B cell (primary cell): Measurements from ENCODE around the gene RPAP2. TPM values are rescaled to one million over a fixed set of nuclear protein-coding genes. Genes with fewer than 3 reads are reported as not detected.

Experiments
- ATAC-seq: fragments of 200-7000 bp; cut with Tn5 transposase; one replicate; pipeline ENCODE4 v1.10.0; 2021; ENCODE audit warnings: low read depth, mild to moderate bottlenecking, moderate number of reproducible peaks, moderate library complexity
- CTCF ChIA-PET: fragments of 350-600 bp; sonication (Branson Sonifier 250); formaldehyde crosslinking; loops from one replicate; lab custom pipeline; 2021; ENCODE audit warnings: antibody characterized with exemption, inconsistent platforms; lab: Charles Lee
- POLR2A ChIA-PET: fragments of 350-600 bp; sonication (Branson Sonifier 250); formaldehyde crosslinking; loops from one replicate; lab custom pipeline; 2021; ENCODE audit warnings: antibody characterized with exemption; lab: Charles Lee
- DNase-seq: peaks from one replicate; pipeline ENCODE4 v3.0.0; 2013
- H2AFZ ChIP-seq: 2 replicates; pipeline ENCODE4 v1.6.1; 2012; ENCODE audit warnings: mild to moderate bottlenecking, low read depth, low read length; ENCODE audit not compliant: insufficient read depth, poor library complexity, severe bottlenecking
- H3K27ac ChIP-seq, 2 donors: 1 replicate in 1 of 2; 2 replicates in 1 of 2; pipeline ENCODE4 v1.5.1; 2012 to 2013; ENCODE audit warnings: low read length in 2 of 2, mild to moderate bottlenecking in 2 of 2, moderate library complexity in 1 of 2
- H3K27me3 ChIP-seq, 4 experiments: fragments of 200-600 bp in 1 of 4; sonication (generic) in 1 of 4; replicated peaks in 1 of 4; 1 replicate in 2 of 4; 2 replicates in 2 of 4; pipeline versions ENCODE4 v1.6.1 to v1.7.0; 2013 to 2016; ENCODE audit warnings: low read length in 3 of 4, mild to moderate bottlenecking in 2 of 4, mixed read lengths in 1 of 4, moderate library complexity in 1 of 4; ENCODE audit not compliant: insufficient read depth in 4 of 4, control insufficient read depth in 3 of 4; ENCODE audit errors: control extremely low read depth in 1 of 4
- H3K36me3 ChIP-seq, 2 experiments: replicated peaks in 1 of 2; 1 replicate in 1 of 2; 2 replicates in 1 of 2; pipeline versions ENCODE4 v1.6.1 to v1.7.1; 2013; ENCODE audit warnings: low read length in 1 of 2; ENCODE audit not compliant: insufficient read depth in 2 of 2, control insufficient read depth in 1 of 2; ENCODE audit errors: control extremely low read depth in 1 of 2, extremely low read depth in 1 of 2
- H3K4me1 ChIP-seq, 2 donors: fragments of 200-600 bp in 1 of 2; sonication (generic) in 1 of 2; 1 replicate in 1 of 2; 2 replicates in 1 of 2; pipeline versions ENCODE4 v1.5.1 to v1.6.1; 2013 to 2017; ENCODE audit warnings: low read length in 2 of 2; ENCODE audit not compliant: control insufficient read depth in 2 of 2, insufficient read depth in 2 of 2
- H3K4me2 ChIP-seq: replicated peaks from 2 replicates; pipeline ENCODE3; 2012; ENCODE audit warnings: mild to moderate bottlenecking, low read depth, low read length; ENCODE audit not compliant: poor library complexity, severe bottlenecking
- H3K4me3 ChIP-seq, 5 experiments: fragments of 200-600 bp in 1 of 5; sonication (generic) in 1 of 5; 1 replicate in 3 of 5; 2 replicates in 2 of 5; pipeline versions ENCODE4 v1.5.1 to v1.7.0; 2011 to 2016; ENCODE audit warnings: low read length in 4 of 5, mild to moderate bottlenecking in 4 of 5, low read depth in 2 of 5, control low read depth in 1 of 5, moderate library complexity in 1 of 5; ENCODE audit not compliant: insufficient read depth in 1 of 5; ENCODE audit errors: control extremely low read depth in 1 of 5, extremely low read depth in 1 of 5
- H3K79me2 ChIP-seq: fragments of 200-600 bp; sonication (generic); one replicate; pipeline ENCODE4 v1.6.0; 2016; ENCODE audit warnings: low read length; ENCODE audit not compliant: control insufficient read depth, insufficient read depth
- H3K9ac ChIP-seq: fragments of 200-600 bp; sonication (generic); 2 replicates; pipeline ENCODE4 v1.6.1; 2017; ENCODE audit warnings: mild to moderate bottlenecking, low read length, moderate library complexity
- H3K9me3 ChIP-seq, 3 donors: one replicate each; pipeline versions ENCODE4 v1.6.1 to v1.7.1; 2013; ENCODE audit warnings: low read length in 2 of 3; ENCODE audit not compliant: control insufficient read depth in 2 of 3, insufficient read depth in 1 of 3; ENCODE audit errors: control extremely low read depth in 1 of 3
- H4K20me1 ChIP-seq: 2 replicates; pipeline ENCODE4 v1.6.0; 2012; ENCODE audit warnings: mild to moderate bottlenecking, low read length; ENCODE audit not compliant: insufficient read depth, control insufficient read depth, poor library complexity, severe bottlenecking
- H3K27ac Mint-ChIP-seq: one replicate; pipeline ENCODE4 v1.8.0; 2021; ENCODE audit warnings: mixed read lengths
- H3K27me3 Mint-ChIP-seq: one replicate; pipeline ENCODE4 v1.8.0; 2021; ENCODE audit warnings: mixed read lengths
- H3K4me1 Mint-ChIP-seq: one replicate; pipeline ENCODE4 v1.8.0; 2021; ENCODE audit warnings: mixed read lengths
- H3K4me3 Mint-ChIP-seq: one replicate; pipeline ENCODE4 v1.8.0; 2021; ENCODE audit warnings: mixed read lengths
- H3K9me3 Mint-ChIP-seq: one replicate; pipeline ENCODE4 v1.8.0; 2022; ENCODE audit warnings: mixed read lengths; ENCODE audit not compliant: insufficient read depth
- CTCF ChIP-seq: fragments of 200-600 bp; IDR thresholded peaks from one replicate; pipeline ENCODE4 v1.8.0; 2022; ENCODE audit warnings: antibody characterized with exemption, mild to moderate bottlenecking
- EZH2 ChIP-seq: IDR thresholded peaks from 2 replicates; pipeline ENCODE4 v1.6.1; 2012; ENCODE audit warnings: borderline replicate concordance, low read depth, mild to moderate bottlenecking, moderate library complexity, low read length; ENCODE audit not compliant: insufficient read depth, poor library complexity, severe bottlenecking
- WGBS: methylation state at CpG from one replicate; pipeline ENCODE4 v1.1.5; 2013; ENCODE audit warnings: missing lambda C conversion rate; ENCODE audit not compliant: insufficient coverage; 5-methylcytosine and 5-hydroxymethylcytosine counted together
- intact Hi-C: fragments of 100-400 bp; cut with micrococcal nuclease; formaldehyde crosslinking; loops from one replicate; pipeline ENCODE4 v1.10.0; 2022
- polyA plus RNA-seq: library from polyadenylated mRNA; depleted of rRNA; stranded (reverse); fragments of >200 nt; gene quantifications from 2 replicates; pipeline ENCODE4 v1.2.3, GENCODE V29; 2012
- total RNA-seq, 2 donors: library from RNA; stranded (reverse); fragments of 120-200 nt in 1 of 2; gene quantifications; 1 replicate in 1 of 2; 2 replicates in 1 of 2; pipeline versions ENCODE4 v1.2.3 to v1.2.4, GENCODE V29; 2013 to 2022

The RPAP2 gene
- total and polyA plus RNA-seq, 2 donors (not counting 1 experiment from before 2014, with no cell fraction given) = 6.3 to 31.6 TPM

GRCh38 chr1:92352856-92353255 is 54.0 kb downstream of the RPAP2 start:
- H3K36me3 ChIP-seq = peaks cover 5 to 26% of the 10 kb centered on the region in 2 experiments
- peaks cover 0 to 1% (median 0%) of the 10 kb centered on the region in 3 donors for H3K9me3 ChIP-seq
- DNase-seq (no peak), ATAC-seq (no peak)
- no peak overlapping the region for H3K27ac ChIP-seq
- no peaks in the 10 kb centered on the region for H3K27me3 ChIP-seq
- no peaks in the 10 kb centered on the region for H3K4me1 ChIP-seq
- TF ChIP-seq CTCF (no peak), EZH2 (no peak)
- no peaks in the 10 kb centered on the region for H3K79me2 ChIP-seq
- peaks cover 3% of the 10 kb centered on the region for H3K9me3 Mint-ChIP-seq
- ChIA-PET POLR2A (no interaction called here), CTCF (no interaction called here)
- H3K4me3 Mint-ChIP-seq = no peak overlapping the region
- H3K4me1 Mint-ChIP-seq = no peaks in the 10 kb centered on the region
- no peak overlapping the region for H3K27ac Mint-ChIP-seq
- no CpG with 5 or more reads among the region's 1 CpG for WGBS
- no peak overlapping the region for H3K9ac ChIP-seq
- no peak overlapping the region for H3K4me3 ChIP-seq
- H3K4me2 ChIP-seq = no peak overlapping the region
- no peak overlapping the region for H2AFZ ChIP-seq
- H4K20me1 ChIP-seq = no peaks in the 10 kb centered on the region
- intact Hi-C loops = no loop called here
- H3K27me3 Mint-ChIP-seq = no peaks in the 10 kb centered on the region

- no peak overlapping the region for H3K4me3 ChIP-seq
- Mint-ChIP-seq H3K27ac (no peak overlapping the region), H3K4me1 (no peaks in the 10 kb centered on the region), H3K4me3 (no peak overlapping the region), H3K27me3 (no peaks in the 10 kb centered on the region), H3K9me3 (peaks cover 3% of the 10 kb centered on the region)
- H3K9ac ChIP-seq = no peak overlapping the region
- no peak for TF ChIP-seq CTCF
- H3K79me2 ChIP-seq = no peaks in the 10 kb centered on the region
- H3K4me2 ChIP-seq = no peak overlapping the region
- intact Hi-C loops = no loop called here
- peaks cover 0 to 1% (median 0%) of the 10 kb centered on the region in 3 donors for H3K9me3 ChIP-seq
- no peaks in the 10 kb centered on the region for H3K4me1 ChIP-seq
- DNase-seq (no peak), ATAC-seq (no peak)
- ChIA-PET CTCF (no interaction called here), POLR2A (no interaction called here)
- peaks cover 12 to 30% of the 10 kb centered on the region in 2 experiments for H3K36me3 ChIP-seq
- no peaks in the 10 kb centered on the region for H3K27me3 ChIP-seq
- no peak overlapping the region for H2AFZ ChIP-seq
- H3K27ac ChIP-seq = no peak overlapping the region
- no peaks in the 10 kb centered on the region for H4K20me1 ChIP-seq
Measured at GRCh38 chr1:92354259-92354658, 55.4 kb downstream of the RPAP2 start.
